GM19455 (cell line): Measurements from ENCODE around the gene PLD5.

ENCODE experiments used
- ATAC-seq: cut with Tn5 transposase; IDR thresholded peaks from one replicate; pipeline ENCODE4 v1.9.1; 2021; ENCODE audit not compliant: unreplicated experiment

The PLD5 gene

GRCh38 chr1:242524571-242525359, at the start of gene PLD5:
TSS of gene PLD5 (minus strand) at chr1:242524697.
- no peak for ATAC-seq

GRCh38 chr1:242569867-242570266, 45.4 kb upstream of the PLD5 start:
- no peak for ATAC-seq

- ATAC-seq, result no peak
Measured at GRCh38 chr1:242568666-242569065, 44.2 kb upstream of the PLD5 start.

- ATAC-seq, result no peak
Measured at GRCh38 chr1:242567596-242567995, 43.1 kb upstream of the PLD5 start.

GRCh38 chr1:242556759-242557158, 32.3 kb upstream of the PLD5 start:
- ATAC-seq, result no peak

GRCh38 chr1:242556276-242556675, 31.8 kb upstream of the PLD5 start:
- ATAC-seq, result no peak

- ATAC-seq, result no peak
Measured at GRCh38 chr1:242554577-242554976, 30.1 kb upstream of the PLD5 start.

- no peak for ATAC-seq
Measured at GRCh38 chr1:242546849-242547729, 22.6 kb upstream of the PLD5 start.

GRCh38 chr1:242546441-242546840, 21.9 kb upstream of the PLD5 start:
- no peak for ATAC-seq

- ATAC-seq, result no peak
Measured at GRCh38 chr1:242544071-242544470, 19.6 kb upstream of the PLD5 start.

- ATAC-seq, result no peak
Measured at GRCh38 chr1:242542271-242542670, 17.8 kb upstream of the PLD5 start.

- no peak for ATAC-seq
Measured at GRCh38 chr1:242535986-242536385, 11.5 kb upstream of the PLD5 start.

GRCh38 chr1:242534753-242535152, 10.3 kb upstream of the PLD5 start:
- no peak for ATAC-seq

GRCh38 chr1:242530761-242531160, 6.3 kb upstream of the PLD5 start:
- no peak for ATAC-seq

- no peak for ATAC-seq
Measured at GRCh38 chr1:242525769-242526168, 1.3 kb upstream of the PLD5 start.

- no peak for ATAC-seq
Measured at GRCh38 chr1:242525360-242525722, 844 bp upstream of the PLD5 start.

- no peak for ATAC-seq
Measured at GRCh38 chr1:242523719-242524570, 552 bp downstream of the PLD5 start.

- ATAC-seq, result no peak
Measured at GRCh38 chr1:242522996-242523718, 1.3 kb downstream of the PLD5 start.

- ATAC-seq, result no peak
Measured at GRCh38 chr1:242522304-242522945, 2.1 kb downstream of the PLD5 start.

GRCh38 chr1:242515555-242515954, 8.9 kb downstream of the PLD5 start:
- ATAC-seq, result no peak
